ENCODE data around the gene LDLRAD4.

GRCh38 chr18:13275075-13275474 is 56.5 kb downstream of the LDLRAD4 start:
- TF ChIP-seq EZH2 (IDR thresholded peaks at IDR 0.05; ENCODE audit: low read depth), result no peak
- no peak for TF ChIP-seq CTCF (conservative IDR thresholded peaks at IDR 0.05)

Data from PC-9 (cell line).